Progenitor cell of endocrine pancreas (in vitro differentiated cells): ENCODE results near the gene SPEF2. TPM values are rescaled to one million over a fixed set of nuclear protein-coding genes. Genes with fewer than 3 reads are reported as not detected.

Experiments
- DNase-seq: peaks from one replicate; pipeline ENCODE4 v3.0.0; 2021; ENCODE audit warnings: low spot score; ENCODE audit not compliant: unreplicated experiment
- H3K27ac Mint-ChIP-seq: 2 replicates; pipeline ENCODE4 v1.8.0; 2021; ENCODE audit warnings: mild to moderate bottlenecking, moderate library complexity, mixed read lengths
- H3K27me3 Mint-ChIP-seq: 2 replicates; pipeline ENCODE4 v1.8.0; 2021; ENCODE audit warnings: mixed read lengths
- H3K36me3 Mint-ChIP-seq: 2 replicates; pipeline ENCODE4 v1.8.0; 2022; ENCODE audit warnings: mixed read lengths; ENCODE audit not compliant: insufficient read depth
- H3K4me1 Mint-ChIP-seq: 2 replicates; pipeline ENCODE4 v1.8.0; 2021; ENCODE audit warnings: low read depth, mixed read lengths
- H3K4me3 Mint-ChIP-seq: 2 replicates; pipeline ENCODE4 v1.8.0; 2021; ENCODE audit warnings: low read depth, mild to moderate bottlenecking, moderate library complexity, mixed read lengths
- H3K9me3 Mint-ChIP-seq: 2 replicates; pipeline ENCODE4 v1.8.0; 2021; ENCODE audit warnings: low read depth, mixed read lengths
- total RNA-seq: library from RNA; stranded (reverse); gene quantifications from 2 replicates; pipeline ENCODE4 v1.2.1, GENCODE V29; 2021
- TF ChIP-seq, protein P1 (sequence below): fragments of 200-600 bp; sonication (generic); IDR thresholded peaks from one replicate; pipeline ENCODE4 v1.5.0; 2021; ENCODE audit warnings: antibody characterized with exemption, mild to moderate bottlenecking; ENCODE audit not compliant: unreplicated experiment

Gene SPEF2
- total RNA-seq, 1 donor from 2014 or later = 16.0 TPM

DNA sequence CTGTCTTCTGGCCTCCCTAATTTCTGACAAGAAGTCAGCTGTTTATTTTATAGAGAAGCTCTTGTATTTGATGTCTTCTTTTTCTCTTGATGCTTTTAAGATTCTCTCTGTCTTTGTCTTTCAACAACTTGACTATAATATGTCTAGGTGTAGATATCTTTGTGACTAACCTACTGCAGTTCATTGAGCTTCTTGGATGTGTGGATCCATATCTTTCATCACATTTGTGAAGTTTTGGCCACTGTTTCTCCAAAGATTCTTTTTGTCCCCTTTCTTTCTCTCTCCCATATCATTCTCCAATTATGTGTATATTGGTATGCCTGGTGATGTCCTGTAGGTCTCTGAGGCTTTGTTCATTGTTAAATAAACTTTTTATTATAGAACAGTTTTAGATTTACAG lies 16.7 kb downstream of the SPEF2 start:
- no peaks in the 10 kb centered on the region for H3K27me3 Mint-ChIP-seq
- no peaks in the 10 kb centered on the region for H3K4me1 Mint-ChIP-seq
- H3K4me3 Mint-ChIP-seq = no peak overlapping the region
- peaks cover 22% of the 10 kb centered on the region for H3K9me3 Mint-ChIP-seq
- no peak overlapping the region for H3K27ac Mint-ChIP-seq
- H3K36me3 Mint-ChIP-seq = peaks cover 44% of the 10 kb centered on the region
- TF ChIP-seq, protein P1, sequence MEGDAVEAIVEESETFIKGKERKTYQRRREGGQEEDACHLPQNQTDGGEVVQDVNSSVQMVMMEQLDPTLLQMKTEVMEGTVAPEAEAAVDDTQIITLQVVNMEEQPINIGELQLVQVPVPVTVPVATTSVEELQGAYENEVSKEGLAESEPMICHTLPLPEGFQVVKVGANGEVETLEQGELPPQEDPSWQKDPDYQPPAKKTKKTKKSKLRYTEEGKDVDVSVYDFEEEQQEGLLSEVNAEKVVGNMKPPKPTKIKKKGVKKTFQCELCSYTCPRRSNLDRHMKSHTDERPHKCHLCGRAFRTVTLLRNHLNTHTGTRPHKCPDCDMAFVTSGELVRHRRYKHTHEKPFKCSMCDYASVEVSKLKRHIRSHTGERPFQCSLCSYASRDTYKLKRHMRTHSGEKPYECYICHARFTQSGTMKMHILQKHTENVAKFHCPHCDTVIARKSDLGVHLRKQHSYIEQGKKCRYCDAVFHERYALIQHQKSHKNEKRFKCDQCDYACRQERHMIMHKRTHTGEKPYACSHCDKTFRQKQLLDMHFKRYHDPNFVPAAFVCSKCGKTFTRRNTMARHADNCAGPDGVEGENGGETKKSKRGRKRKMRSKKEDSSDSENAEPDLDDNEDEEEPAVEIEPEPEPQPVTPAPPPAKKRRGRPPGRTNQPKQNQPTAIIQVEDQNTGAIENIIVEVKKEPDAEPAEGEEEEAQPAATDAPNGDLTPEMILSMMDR = no peak
- DNase-seq = no peak

DNA sequence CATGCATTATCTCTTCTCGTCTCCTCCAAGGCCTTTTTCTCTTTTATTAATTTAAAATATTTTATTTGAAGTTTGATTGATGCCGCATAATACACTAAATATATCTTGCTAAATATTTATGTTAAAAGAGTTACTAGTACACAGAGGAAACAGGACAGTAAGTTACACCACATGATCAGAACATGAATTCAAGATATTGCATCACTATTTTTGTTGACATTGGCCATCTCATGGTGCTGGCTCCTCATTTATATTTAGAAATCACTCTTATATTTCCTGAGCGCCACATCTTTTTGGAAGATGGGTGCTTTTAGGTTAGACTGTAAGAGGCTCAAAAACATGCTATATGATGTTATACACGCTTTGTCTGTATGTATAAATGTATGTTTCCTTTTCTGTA lies 23.0 kb downstream of the SPEF2 start:
- H3K27me3 Mint-ChIP-seq = no peaks in the 10 kb centered on the region
- no peaks in the 10 kb centered on the region for H3K4me1 Mint-ChIP-seq
- H3K4me3 Mint-ChIP-seq = no peak overlapping the region
- no peak overlapping the region for H3K27ac Mint-ChIP-seq
- TF ChIP-seq, protein P1 = no peak
- H3K9me3 Mint-ChIP-seq = peaks cover 3% of the 10 kb centered on the region
- peaks cover 21% of the 10 kb centered on the region for H3K36me3 Mint-ChIP-seq
- DNase-seq = no peak

DNA sequence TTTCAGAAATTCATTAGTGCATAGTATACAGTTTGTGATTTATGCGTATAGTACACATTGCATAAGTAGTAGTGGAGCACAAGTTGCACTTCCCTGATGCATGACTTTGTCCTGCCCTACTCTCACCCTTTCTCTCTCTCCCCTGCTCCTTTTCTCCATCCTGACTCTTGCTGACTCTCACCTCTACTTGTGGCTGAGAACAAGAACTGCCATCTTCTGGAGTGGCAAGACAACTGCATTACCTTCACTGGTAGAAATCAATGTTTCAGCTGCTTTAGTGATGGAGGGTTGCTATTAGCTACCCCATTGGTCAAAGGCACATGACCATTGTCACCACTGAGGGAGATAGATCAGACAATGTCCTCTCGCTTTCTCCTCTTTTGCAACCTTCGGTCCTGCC lies 26.9 kb downstream of the SPEF2 start:
- Mint-ChIP-seq H3K36me3 (peaks cover 11% of the 10 kb centered on the region), H3K27me3 (no peaks in the 10 kb centered on the region), H3K9me3 (no peaks in the 10 kb centered on the region), H3K4me3 (no peak overlapping the region), H3K27ac (no peak overlapping the region), H3K4me1 (peaks cover 3% of the 10 kb centered on the region)
- DNase-seq = no peak
- TF ChIP-seq, protein P1 = no peak

DNA sequence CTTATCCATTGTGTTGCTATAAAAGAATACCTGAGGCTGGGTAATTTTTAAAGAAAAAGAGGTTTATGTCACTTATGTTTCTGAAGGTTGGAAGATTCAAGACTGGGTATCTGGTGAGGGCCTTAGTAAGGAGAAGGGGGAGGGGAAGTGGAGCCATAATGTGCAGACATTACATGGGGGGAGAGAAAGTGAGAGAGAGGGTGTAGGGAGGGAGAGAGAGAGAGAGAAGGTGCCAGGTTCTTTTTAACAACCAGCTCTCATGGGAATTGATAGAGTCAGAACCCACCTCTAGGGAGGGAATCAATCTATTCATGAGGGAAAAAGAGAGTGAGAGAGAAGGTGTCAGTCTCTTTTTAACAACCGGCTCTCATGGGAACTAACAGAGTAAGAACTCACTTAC lies 29.5 kb downstream of the SPEF2 start:
- Mint-ChIP-seq H3K36me3 (peaks cover 7% of the 10 kb centered on the region), H3K4me1 (peaks cover 3% of the 10 kb centered on the region), H3K27me3 (no peaks in the 10 kb centered on the region), H3K9me3 (no peaks in the 10 kb centered on the region), H3K27ac (no peak overlapping the region), H3K4me3 (no peak overlapping the region)
- TF ChIP-seq, protein P1 = no peak
- DNase-seq = no peak

DNA sequence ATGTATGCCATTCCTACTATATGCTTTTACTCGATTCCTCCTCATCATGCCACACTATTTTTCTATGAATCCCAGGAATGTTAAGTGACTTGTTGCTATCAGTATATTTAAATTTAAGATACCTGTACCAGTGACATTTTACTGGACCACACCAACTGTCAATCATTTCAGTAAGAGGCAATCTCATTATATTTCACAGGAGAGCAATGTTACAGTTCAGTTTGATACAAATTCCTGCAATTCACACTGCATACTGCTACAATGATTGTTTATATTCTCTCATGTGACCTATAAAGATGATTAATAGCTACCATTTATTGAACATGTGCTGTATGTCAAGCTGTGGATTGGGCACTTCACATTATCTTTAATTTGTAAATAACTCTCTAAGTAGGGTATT lies 30.0 kb downstream of the SPEF2 start:
- peaks cover 3% of the 10 kb centered on the region for H3K4me1 Mint-ChIP-seq
- no peaks in the 10 kb centered on the region for H3K27me3 Mint-ChIP-seq
- H3K27ac Mint-ChIP-seq = no peak overlapping the region
- no peak for DNase-seq
- no peak overlapping the region for H3K4me3 Mint-ChIP-seq
- no peaks in the 10 kb centered on the region for H3K9me3 Mint-ChIP-seq
- TF ChIP-seq, protein P1 = no peak
- peaks cover 5% of the 10 kb centered on the region for H3K36me3 Mint-ChIP-seq
